ENCODE data around the gene DBNL.
A peak's percentile ranks its signal among the peaks of the same experiment; 100 is the strongest.

Gene DBNL

GRCh38 chr7:44043902-44044301, 600 bp upstream of the DBNL start:
- no peak for DNase-seq (ENCODE audit: low spot score)

GRCh38 chr7:44045226-44046014, 918 bp downstream of the DBNL start:
- DNase-seq (ENCODE audit: low spot score) = peak; percentile 66

GRCh38 chr7:44046321-44047061, 2.0 kb downstream of the DBNL start:
- peak; percentile 88 for DNase-seq (ENCODE audit: low spot score)

- DNase-seq (ENCODE audit: low spot score) = no peak
These were observed 3.7 kb downstream of the DBNL start for GRCh38 chr7:44048031-44048795.

- DNase-seq (ENCODE audit: low spot score) = no peak
These were observed 5.8 kb downstream of the DBNL start for GRCh38 chr7:44050121-44050914.

GRCh38 chr7:44050915-44051560, 6.5 kb downstream of the DBNL start:
- no peak for DNase-seq (ENCODE audit: low spot score)

GRCh38 chr7:44051611-44052220, 7.2 kb downstream of the DBNL start:
- DNase-seq (ENCODE audit: low spot score) = no peak

- no peak for DNase-seq (ENCODE audit: low spot score)
These were observed 8.4 kb downstream of the DBNL start for GRCh38 chr7:44052771-44053365.

GRCh38 chr7:44056681-44057080, 12.2 kb downstream of the DBNL start:
- DNase-seq (ENCODE audit: low spot score) = no peak

GRCh38 chr7:44057181-44057848, 12.8 kb downstream of the DBNL start:
- DNase-seq (ENCODE audit: low spot score) = no peak

GRCh38 chr7:44057849-44058758, 13.6 kb downstream of the DBNL start:
- peak; percentile 64 for DNase-seq (ENCODE audit: low spot score)

GRCh38 chr7:44058759-44059218, 14.3 kb downstream of the DBNL start:
- DNase-seq (ENCODE audit: low spot score) = no peak

- peak; percentile 59 for DNase-seq (ENCODE audit: low spot score)
These were observed 15.0 kb downstream of the DBNL start for GRCh38 chr7:44059219-44060090.

GRCh38 chr7:44060091-44060947, 15.8 kb downstream of the DBNL start:
- no peak for DNase-seq (ENCODE audit: low spot score)

GRCh38 chr7:44060948-44061644, 16.6 kb downstream of the DBNL start:
- DNase-seq (ENCODE audit: low spot score) = no peak

GRCh38 chr7:44061645-44062179, 17.2 kb downstream of the DBNL start:
- DNase-seq (ENCODE audit: low spot score) = no peak
